Ishikawa (cell line): ENCODE measurements around the gene RPAP3.

Source experiments
- CEBPB ChIP-seq: IDR thresholded peaks from 2 replicates; pipeline ENCODE4 v1.6.1; 2012
- EP300 ChIP-seq: IDR thresholded peaks from 2 replicates; pipeline ENCODE4 v1.6.1; 2012; ENCODE audit warnings: borderline replicate concordance
- FOXM1 ChIP-seq: IDR thresholded peaks from 2 replicates; pipeline ENCODE4 v1.6.1; 2012; ENCODE audit warnings: low read depth, borderline replicate concordance
- RAD21 ChIP-seq: IDR thresholded peaks from 2 replicates; pipeline ENCODE4 v1.6.1; 2012; ENCODE audit warnings: low read depth
- REST ChIP-seq: IDR thresholded peaks from 2 replicates; pipeline ENCODE4 v1.6.1; 2012; ENCODE audit warnings: low read depth, mild to moderate bottlenecking
- TAF1 ChIP-seq: IDR thresholded peaks from 2 replicates; pipeline ENCODE4 v1.6.1; 2012; ENCODE audit warnings: low read depth, mild to moderate bottlenecking
- TEAD4 ChIP-seq: IDR thresholded peaks from 2 replicates; pipeline ENCODE4 v1.6.1; 2012
- YY1 ChIP-seq: IDR thresholded peaks from 2 replicates; pipeline ENCODE4 v1.6.1; 2012; ENCODE audit warnings: low read depth
- ZBTB7A ChIP-seq: IDR thresholded peaks from 2 replicates; pipeline ENCODE4 v1.6.1; 2012; ENCODE audit warnings: low read depth
- TF ChIP-seq, protein P1 (sequence below): IDR thresholded peaks from 2 replicates; pipeline ENCODE4 v1.6.1; 2012

DNA sequence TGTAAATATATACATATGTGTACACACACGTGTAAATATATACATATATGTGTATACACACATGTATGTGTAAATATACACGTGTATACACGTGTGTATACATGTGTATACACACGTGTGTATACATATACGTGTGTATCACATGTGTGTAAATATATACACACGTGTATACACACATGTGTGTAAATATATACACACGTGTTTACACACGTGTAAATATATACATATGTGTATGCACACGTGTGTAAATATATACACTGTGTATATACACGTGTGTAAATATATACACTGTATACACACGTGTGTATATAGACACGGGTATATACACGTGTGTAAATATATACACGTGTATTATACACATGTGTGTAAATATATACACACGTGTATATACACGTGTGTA, 71.7 kb downstream of the RPAP3 start:
- TF ChIP-seq REST: no peak
- TF ChIP-seq, protein P1, sequence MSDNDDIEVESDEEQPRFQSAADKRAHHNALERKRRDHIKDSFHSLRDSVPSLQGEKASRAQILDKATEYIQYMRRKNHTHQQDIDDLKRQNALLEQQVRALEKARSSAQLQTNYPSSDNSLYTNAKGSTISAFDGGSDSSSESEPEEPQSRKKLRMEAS: no peak
- no peak for TF ChIP-seq YY1
- no peak for TF ChIP-seq FOXM1
- no peak for TF ChIP-seq RAD21
- TF ChIP-seq CEBPB: no peak
- TF ChIP-seq ZBTB7A: no peak
- no peak for TF ChIP-seq TEAD4
- TF ChIP-seq TAF1: no peak
- TF ChIP-seq EP300: no peak
